ENCODE measurements around the gene BEGAIN. TPM values are rescaled to one million over a fixed set of nuclear protein-coding genes. Genes with fewer than 3 reads are reported as not detected.

The BEGAIN gene
- total and polyA plus RNA-seq, 8 donors, result 0.31 to 1.1 (median 0.83) TPM; not detected in 4

DNA sequence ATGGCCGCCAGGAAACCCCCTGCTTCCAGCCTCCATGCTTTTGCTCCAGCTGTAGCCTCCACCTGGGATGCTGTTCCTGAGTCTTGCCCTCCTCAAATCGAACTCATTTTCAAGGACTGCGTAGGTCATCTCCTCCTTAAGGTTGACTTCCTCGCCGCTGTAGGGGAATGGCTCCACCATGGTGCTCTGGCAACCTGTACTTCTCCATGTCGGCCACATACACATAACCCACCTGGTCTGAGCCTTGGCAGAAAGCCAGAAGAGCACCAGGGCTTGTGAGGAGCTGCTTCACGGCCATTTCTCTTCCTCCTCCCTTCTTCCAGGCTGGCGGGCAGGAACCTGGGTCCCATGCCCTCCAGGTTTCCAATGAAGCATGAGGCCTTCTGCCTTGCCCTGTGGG lies 36.7 kb upstream of the BEGAIN start:
- TF ChIP-seq, protein P1, sequence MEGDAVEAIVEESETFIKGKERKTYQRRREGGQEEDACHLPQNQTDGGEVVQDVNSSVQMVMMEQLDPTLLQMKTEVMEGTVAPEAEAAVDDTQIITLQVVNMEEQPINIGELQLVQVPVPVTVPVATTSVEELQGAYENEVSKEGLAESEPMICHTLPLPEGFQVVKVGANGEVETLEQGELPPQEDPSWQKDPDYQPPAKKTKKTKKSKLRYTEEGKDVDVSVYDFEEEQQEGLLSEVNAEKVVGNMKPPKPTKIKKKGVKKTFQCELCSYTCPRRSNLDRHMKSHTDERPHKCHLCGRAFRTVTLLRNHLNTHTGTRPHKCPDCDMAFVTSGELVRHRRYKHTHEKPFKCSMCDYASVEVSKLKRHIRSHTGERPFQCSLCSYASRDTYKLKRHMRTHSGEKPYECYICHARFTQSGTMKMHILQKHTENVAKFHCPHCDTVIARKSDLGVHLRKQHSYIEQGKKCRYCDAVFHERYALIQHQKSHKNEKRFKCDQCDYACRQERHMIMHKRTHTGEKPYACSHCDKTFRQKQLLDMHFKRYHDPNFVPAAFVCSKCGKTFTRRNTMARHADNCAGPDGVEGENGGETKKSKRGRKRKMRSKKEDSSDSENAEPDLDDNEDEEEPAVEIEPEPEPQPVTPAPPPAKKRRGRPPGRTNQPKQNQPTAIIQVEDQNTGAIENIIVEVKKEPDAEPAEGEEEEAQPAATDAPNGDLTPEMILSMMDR (IDR thresholded peaks at IDR 0.05), result no peak
- TF ChIP-seq EP300 (IDR thresholded peaks at IDR 0.05), result no peak
- Histone ChIP-seq H3K27ac (no peak overlapping the region), H3K9me3 (peaks cover 0 to 13% (median 3%) of the 10 kb centered on the region in 4 donors), H3K4me3 (no peak overlapping the region), H3K27me3 (peaks cover 0 to 47% (median 0%) of the 10 kb centered on the region in 3 donors), H3K4me1 (peaks cover 0 to 4% (median 2%) of the 10 kb centered on the region in 4 donors), H3K36me3 (no peaks in the 10 kb centered on the region)
- no peak for DNase-seq
- intact Hi-C loops (cut with DNase I; ENCODE audit: low total_unique reads), result no loop called here
- WGBS, 5 donors, result 79 to 91% (median 82%) methylated on average over 7 to 8 of the region's 8 CpGs

DNA sequence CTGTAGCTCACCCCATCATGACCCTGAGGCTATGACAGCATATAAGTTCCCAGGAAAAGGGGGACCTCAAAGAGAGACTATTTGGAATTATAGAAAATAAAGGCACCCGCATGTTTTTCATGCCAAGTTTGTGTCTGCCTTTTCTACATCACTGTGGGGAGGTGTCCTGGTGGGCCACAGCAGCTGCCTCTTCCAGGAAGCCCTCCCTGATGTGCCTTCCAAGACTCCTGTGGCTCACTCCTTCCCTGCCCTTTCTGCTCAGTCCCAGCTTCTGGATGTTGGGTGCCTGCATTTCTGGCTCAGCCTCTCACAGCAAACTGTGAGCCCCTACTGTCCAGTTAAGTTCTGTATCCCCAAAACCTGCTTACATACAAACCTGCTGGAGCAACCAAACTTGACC lies 36.3 kb upstream of the BEGAIN start:
- intact Hi-C loops (cut with DNase I; ENCODE audit: low total_unique reads), result no loop called here
- H3K36me3 ChIP-seq, result no peaks in the 10 kb centered on the region
- DNase-seq, result no peak
- no peak overlapping the region for H3K4me3 ChIP-seq
- peaks cover 0 to 47% (median 0%) of the 10 kb centered on the region in 3 donors for H3K27me3 ChIP-seq
- 84 to 94% (median 88%) methylated on average over 1 of the region's 1 CpG for WGBS, 5 donors
- H3K4me1 ChIP-seq, result peaks cover 0 to 8% (median 6%) of the 10 kb centered on the region in 4 donors
- TF ChIP-seq POLR2A (IDR thresholded peaks at IDR 0.05), result no peak
- TF ChIP-seq EP300 (IDR thresholded peaks at IDR 0.05), result no peak
- TF ChIP-seq POLR2AphosphoS5 (IDR thresholded peaks at IDR 0.05), result no peak
- TF ChIP-seq, protein P1 (IDR thresholded peaks at IDR 0.05), result no peak
- H3K27ac ChIP-seq, result no peak overlapping the region
- peaks cover 0 to 13% (median 3%) of the 10 kb centered on the region in 4 donors for H3K9me3 ChIP-seq

DNA sequence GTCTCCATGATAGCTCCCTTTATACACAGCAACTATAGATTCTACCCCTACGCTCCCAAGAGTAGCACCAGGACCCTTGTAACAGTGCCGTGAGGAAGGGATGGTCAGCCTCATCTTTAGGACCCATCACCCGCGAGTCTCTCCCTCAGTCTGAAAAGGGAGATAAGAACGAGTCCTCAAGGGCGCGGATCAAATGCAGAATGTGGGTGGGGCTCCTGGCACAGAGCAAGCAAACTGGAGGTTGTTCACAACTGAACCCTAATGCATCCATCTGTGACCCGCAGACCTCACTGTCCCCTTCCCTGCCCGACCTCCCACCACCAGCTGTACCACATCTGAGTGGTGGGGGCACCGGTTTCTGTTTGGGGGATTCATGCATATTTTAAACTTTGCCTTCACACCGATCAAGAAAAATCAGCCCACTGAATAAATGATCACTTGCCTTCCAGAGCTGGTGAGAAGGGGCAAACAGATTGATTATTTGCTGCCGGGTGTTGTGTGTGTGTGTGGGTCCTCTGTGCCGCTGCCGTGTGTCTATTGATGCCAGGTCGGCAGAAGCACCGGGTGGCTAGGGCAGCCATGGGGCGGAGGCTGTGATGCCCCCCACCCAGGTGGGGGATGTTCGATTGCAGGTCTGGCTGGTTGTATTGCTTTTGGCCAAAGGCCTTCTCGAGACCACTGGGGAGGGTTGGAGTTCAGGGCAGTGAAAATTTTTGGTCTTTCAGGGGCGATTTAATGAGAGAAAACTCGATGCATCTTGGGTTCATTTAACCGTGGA lies 35.7 kb upstream of the BEGAIN start:
- intact Hi-C loops (cut with DNase I; ENCODE audit: low total_unique reads), result no loop called here
- H3K4me1 ChIP-seq, result peaks cover 0 to 13% (median 13%) of the 10 kb centered on the region in 4 donors
- peaks cover 0 to 51% (median 0%) of the 10 kb centered on the region in 3 donors for H3K27me3 ChIP-seq
- H3K9me3 ChIP-seq, result peaks cover 0 to 13% (median 3%) of the 10 kb centered on the region in 4 donors
- WGBS, 5 donors, result 65 to 74% (median 69%) methylated on average over 22 of the region's 22 CpGs
- TF ChIP-seq EP300 (IDR thresholded peaks at IDR 0.05) (no peak), POLR2AphosphoS5 (IDR thresholded peaks at IDR 0.05) (no peak), POLR2A (IDR thresholded peaks at IDR 0.05) (no peak)
- TF ChIP-seq, protein P1 (IDR thresholded peaks at IDR 0.05), result no peak
- no peak overlapping the region for H3K27ac ChIP-seq
- H3K36me3 ChIP-seq, result no peaks in the 10 kb centered on the region
- no peak overlapping the region for H3K4me3 ChIP-seq
- no peak for DNase-seq

DNA sequence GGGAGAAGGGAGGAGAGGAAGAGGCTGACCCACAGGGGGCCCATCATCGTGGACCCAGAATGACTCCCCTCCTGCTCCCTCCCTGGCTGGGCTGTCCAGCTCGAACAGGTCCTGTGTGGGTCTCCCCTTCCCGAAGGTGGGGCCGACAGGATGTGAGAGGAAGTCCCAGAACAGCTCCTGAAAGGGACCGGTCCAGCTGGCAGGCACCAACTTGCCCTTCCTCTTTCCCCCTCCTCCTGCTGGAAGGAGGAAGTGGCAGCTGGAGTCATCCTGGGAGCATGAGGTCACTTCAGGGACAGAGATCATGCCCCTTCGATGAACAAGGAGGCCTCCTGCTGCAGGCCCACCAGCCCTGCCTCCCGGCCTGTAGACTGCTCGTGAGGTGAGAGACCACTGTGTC lies 35.0 kb upstream of the BEGAIN start:
- peaks cover 0 to 18% (median 17%) of the 10 kb centered on the region in 4 donors for H3K4me1 ChIP-seq
- H3K4me3 ChIP-seq, result no peak overlapping the region
- peaks cover 0 to 13% (median 3%) of the 10 kb centered on the region in 4 donors for H3K9me3 ChIP-seq
- no peak overlapping the region for H3K27ac ChIP-seq
- WGBS, 5 donors, result 50 to 64% (median 52%) methylated on average over 8 of the region's 8 CpGs
- intact Hi-C loops (cut with DNase I; ENCODE audit: low total_unique reads), result no loop called here
- no peaks in the 10 kb centered on the region for H3K36me3 ChIP-seq
- DNase-seq, result no peak
- TF ChIP-seq, protein P1 (IDR thresholded peaks at IDR 0.05), result no peak
- TF ChIP-seq EP300 (IDR thresholded peaks at IDR 0.05) (no peak), POLR2A (IDR thresholded peaks at IDR 0.05) (no peak), POLR2AphosphoS5 (IDR thresholded peaks at IDR 0.05) (no peak)
- peaks cover 0 to 56% (median 0%) of the 10 kb centered on the region in 3 donors for H3K27me3 ChIP-seq
